Breast epithelium (tissue), 4 donors: ENCODE measurements around the gene OR2D2. TPM values are rescaled to one million over a fixed set of nuclear protein-coding genes. Genes with fewer than 3 reads are reported as not detected.

Experiments
- DNase-seq, 2 donors: peaks; one replicate each; pipeline ENCODE4 v3.0.0-alpha.2; 2019; ENCODE audit warnings: low spot score in 2 of 2
- H3K27ac ChIP-seq, 2 donors: fragments of 200-600 bp; sonication (generic) in 1 of 2; one replicate each; pipeline ENCODE4 v1.5.1; 2016 to 2019; ENCODE audit warnings: mild to moderate bottlenecking in 1 of 2
- H3K27me3 ChIP-seq, 2 donors: fragments of 200-600 bp; sonication (generic) in 1 of 2; one replicate each; pipeline versions ENCODE4 v1.5.1 to v1.6.0; 2017 to 2019; ENCODE audit warnings: control low read depth in 1 of 2, mild to moderate bottlenecking in 1 of 2
- H3K36me3 ChIP-seq: fragments of 200-600 bp; one replicate; pipeline ENCODE4 v1.5.1; 2019
- H3K4me1 ChIP-seq, 2 donors: fragments of 200-600 bp; sonication (generic); one replicate each; pipeline ENCODE4 v1.5.1; 2016 to 2019; ENCODE audit warnings: control low read depth in 1 of 2
- H3K4me3 ChIP-seq, 3 donors: fragments of 200-600 bp; sonication (generic); 1 replicate in 2 of 3; 2 replicates in 1 of 3; pipeline ENCODE4 v1.5.1; 2016 to 2019; ENCODE audit warnings: mild to moderate bottlenecking in 3 of 3, moderate library complexity in 2 of 3
- H3K9me3 ChIP-seq, 2 donors: fragments of 200-600 bp; sonication (generic) in 1 of 2; one replicate each; pipeline ENCODE4 v1.5.1; 2016 to 2019; ENCODE audit warnings: control low read depth in 1 of 2
- CTCF ChIP-seq, 3 donors: fragments of 450-650 bp; IDR thresholded peaks; one replicate each; pipeline ENCODE4 v1.5.1; 2016 to 2017; ENCODE audit warnings: antibody characterized with exemption in 3 of 3, mild to moderate bottlenecking in 3 of 3, moderate library complexity in 3 of 3
- POLR2A ChIP-seq: fragments of 450-650 bp; IDR thresholded peaks from one replicate; pipeline ENCODE4 v1.6.1; 2016; ENCODE audit warnings: antibody characterized with exemption, mild to moderate bottlenecking, moderate library complexity
- POLR2AphosphoS5 ChIP-seq, 3 donors: sonication (generic); formaldehyde crosslinking; IDR thresholded peaks; one replicate each; pipeline ENCODE4 v1.6.1; 2017; ENCODE audit warnings: antibody characterized with exemption in 3 of 3
- intact Hi-C: fragments of 100-400 bp; cut with DNase I; formaldehyde crosslinking; loops from one replicate; pipeline ENCODE4 v1.15.1; 2023; ENCODE audit warnings: low total_unique reads
- total RNA-seq, 3 donors: library from RNA; depleted of rRNA; stranded (reverse); fragments of >200 nt; gene quantifications; one replicate each; pipeline ENCODE4 v1.1.0, GENCODE V29; 2016

Gene OR2D2
- total RNA-seq, 3 donors from 2014 or later, result 0.44 to 0.66 TPM; not detected in 1

- peaks cover 0 to 5% of the 10 kb centered on the region in 2 donors for H3K9me3 ChIP-seq
- no peaks in the 10 kb centered on the region for H3K27me3 ChIP-seq
- H3K36me3 ChIP-seq, result no peaks in the 10 kb centered on the region
- DNase-seq, result no peak
- no peaks in the 10 kb centered on the region for H3K4me1 ChIP-seq
- TF ChIP-seq POLR2AphosphoS5 (IDR thresholded peaks at IDR 0.05), result no peak
- no peak overlapping the region for H3K4me3 ChIP-seq
- intact Hi-C loops, result no loop called here
- H3K27ac ChIP-seq, result no peak overlapping the region
These were observed 41.8 kb downstream of the OR2D2 start for GRCh38 chr11:6850526-6850925.

GRCh38 chr11:6845383-6845782 lies 46.9 kb downstream of the OR2D2 start, which contains the start of gene OR10A5:
Gene OR10A5 (plus strand): TSS chr11:6845683. CDS start chr11:6845683, 0 bp downstream.
- Histone ChIP-seq H3K36me3 (no peaks in the 10 kb centered on the region), H3K27ac (no peak within 1 kb of the TSS), H3K4me1 (no peaks in the 10 kb centered on the region), H3K4me3 (no peak within 1 kb of the TSS), H3K27me3 (no peaks in the 10 kb centered on the region), H3K9me3 (peaks cover 4 to 8% of the 10 kb centered on the region in 2 donors)
- intact Hi-C loops, result no loop called here
- DNase-seq, result no peak
- TF ChIP-seq CTCF (IDR thresholded peaks at IDR 0.05) (no peak), POLR2AphosphoS5 (IDR thresholded peaks at IDR 0.05) (no peak), POLR2A (no peak)

DNA sequence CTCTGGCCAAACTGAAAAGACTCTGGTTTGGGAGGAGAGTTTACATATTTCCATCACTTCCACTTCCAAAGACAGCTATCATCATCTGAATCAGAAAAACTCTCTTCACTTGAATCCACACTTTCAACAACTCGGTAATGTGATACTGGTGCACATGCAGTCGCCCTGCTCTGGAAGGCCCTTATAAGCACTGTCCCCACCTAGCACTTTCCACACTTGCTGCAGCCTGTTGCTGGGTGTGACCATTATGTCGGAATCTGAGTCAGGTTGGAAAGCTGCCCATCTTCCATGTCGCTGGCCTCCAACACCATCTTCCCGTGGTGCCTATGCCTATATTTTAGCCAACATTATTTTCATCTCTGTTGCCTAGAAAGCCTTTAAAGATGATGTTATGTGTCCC lies 47.9 kb downstream of the OR2D2 start:
- H3K4me3 ChIP-seq, result no peak overlapping the region
- DNase-seq, result no peak
- TF ChIP-seq CTCF (IDR thresholded peaks at IDR 0.05), result no peak
- TF ChIP-seq POLR2AphosphoS5 (IDR thresholded peaks at IDR 0.05), result no peak
- no peak for TF ChIP-seq POLR2A
- no peak overlapping the region for H3K27ac ChIP-seq
- H3K4me1 ChIP-seq, result no peaks in the 10 kb centered on the region
- no peaks in the 10 kb centered on the region for H3K27me3 ChIP-seq
- H3K36me3 ChIP-seq, result no peaks in the 10 kb centered on the region
- peaks cover 4 to 8% of the 10 kb centered on the region in 2 donors for H3K9me3 ChIP-seq
- intact Hi-C loops, result no loop called here

DNA sequence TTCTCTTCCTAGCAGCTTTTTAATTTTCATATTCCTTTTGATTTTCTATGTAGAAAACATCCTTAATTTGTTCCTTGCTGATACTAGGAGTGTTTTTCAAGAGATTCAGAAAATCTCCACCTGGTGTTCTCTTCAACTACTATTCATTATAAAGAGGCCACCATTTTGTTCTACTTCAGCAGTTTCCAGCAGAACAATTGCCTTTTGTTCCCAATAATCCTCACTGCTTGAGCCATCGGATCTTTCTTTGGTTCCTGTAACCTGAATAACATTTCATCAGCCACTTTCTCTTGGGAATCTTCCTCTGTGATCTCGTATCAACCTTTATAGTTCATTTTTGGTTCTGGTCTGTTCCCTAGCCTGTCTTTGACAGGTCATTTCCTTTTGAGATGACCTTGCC lies 48.6 kb downstream of the OR2D2 start:
- Histone ChIP-seq H3K27me3 (no peaks in the 10 kb centered on the region), H3K9me3 (peaks cover 4 to 8% of the 10 kb centered on the region in 2 donors), H3K4me1 (no peaks in the 10 kb centered on the region), H3K4me3 (no peak overlapping the region), H3K27ac (no peak overlapping the region), H3K36me3 (no peaks in the 10 kb centered on the region)
- intact Hi-C loops, result no loop called here
- TF ChIP-seq CTCF (IDR thresholded peaks at IDR 0.05) (no peak), POLR2A (no peak), POLR2AphosphoS5 (IDR thresholded peaks at IDR 0.05) (no peak)
- no peak for DNase-seq

GRCh38 chr11:6841694-6842093 lies 50.6 kb downstream of the OR2D2 start:
- Histone ChIP-seq H3K36me3 (no peaks in the 10 kb centered on the region), H3K4me1 (no peaks in the 10 kb centered on the region), H3K4me3 (no peak overlapping the region), H3K27me3 (no peaks in the 10 kb centered on the region), H3K9me3 (peaks cover 4 to 8% of the 10 kb centered on the region in 2 donors), H3K27ac (no peak overlapping the region)
- intact Hi-C loops, result no loop called here
- DNase-seq, result no peak
- TF ChIP-seq CTCF (IDR thresholded peaks at IDR 0.05), result no peak
- TF ChIP-seq POLR2A, result no peak
- TF ChIP-seq POLR2AphosphoS5 (IDR thresholded peaks at IDR 0.05), result no peak

Other genes starting within 250 kb of the OR2D2 start
- gene DCHS1, start 236.7 kb downstream of the OR2D2 start, total RNA-seq, result 10 to 100 TPM in 2 of 3 donors, 1 to 10 TPM in 1; 7.2 to 18.0 (median 13.8) TPM
- gene MRPL17, start 209.2 kb downstream of the OR2D2 start, total RNA-seq, result 10 to 100 TPM; 16.8 to 25.2 (median 18.9) TPM
- gene OR2AG2, start 120.5 kb downstream of the OR2D2 start, total RNA-seq, result 1 to 10 TPM in 1 of 3 donors, under 1 TPM in 1, not detected in 1; 0.44 to 3.6 TPM
- not detected for gene OR2AG1, start 109.5 kb downstream of the OR2D2 start, total RNA-seq
- 1 to 10 TPM in 1 of 3 donors, under 1 TPM in 2; 0.16 to 1.2 (median 0.33) TPM for gene OR6A2, start 92.8 kb downstream of the OR2D2 start, total RNA-seq
- not detected for gene OR10A5, start 46.8 kb downstream of the OR2D2 start, total RNA-seq
- not detected for gene OR10A2, start 29.4 kb downstream of the OR2D2 start, total RNA-seq
- not detected for gene OR10A4, start 15.9 kb downstream of the OR2D2 start, total RNA-seq
- not detected for gene OR2D3, start 28.5 kb upstream of the OR2D2 start, total RNA-seq
- gene ZNF215, start 33.9 kb upstream of the OR2D2 start, total RNA-seq, result 1 to 10 TPM in 2 of 3 donors, under 1 TPM in 1; 0.80 to 3.6 (median 2.3) TPM
- gene ZNF214, start 127.8 kb upstream of the OR2D2 start, total RNA-seq, result 1 to 10 TPM; 3.0 to 6.9 (median 4.9) TPM
- gene NLRP14, start 128.0 kb upstream of the OR2D2 start, total RNA-seq, result under 1 TPM; under 0.01 to 0.29 (median 0.16) TPM
- under 1 TPM in 1 of 3 donors, not detected in 2; 0.15 TPM for gene RBMXL2, start 196.5 kb upstream of the OR2D2 start, total RNA-seq